Ovary (tissue), 9 donors: Measurements from ENCODE around the gene PER2. TPM values are rescaled to one million over a fixed set of nuclear protein-coding genes. Genes with fewer than 3 reads are reported as not detected.

ENCODE experiments used
- DNase-seq, 5 donors: peaks; one replicate each; pipeline ENCODE4 v3.0.0-alpha.2; 2019 to 2020
- H3K27ac ChIP-seq, 2 donors: fragments of 200-600 bp; one replicate each; pipeline versions ENCODE4 v1.5.1 to v1.8.0; 2019 to 2022
- H3K27me3 ChIP-seq: fragments of 200-600 bp; one replicate; pipeline ENCODE4 v1.8.0; 2022
- H3K36me3 ChIP-seq: fragments of 200-600 bp; sonication (generic); one replicate; pipeline ENCODE4 v1.5.1; 2019
- H3K4me1 ChIP-seq: one replicate; pipeline ENCODE4 v1.8.1; 2013; ENCODE audit warnings: mild to moderate bottlenecking, moderate library complexity; ENCODE audit not compliant: insufficient read depth
- H3K4me3 ChIP-seq: fragments of 200-600 bp; sonication (generic); one replicate; pipeline ENCODE4 v1.5.1; 2017
- H3K9me3 ChIP-seq, 2 donors: fragments of 200-600 bp in 1 of 2; sonication (generic) in 1 of 2; one replicate each; pipeline versions ENCODE4 v1.5.1 to v1.8.1; 2013 to 2019; ENCODE audit warnings: mild to moderate bottlenecking in 1 of 2, moderate library complexity in 1 of 2
- EP300 ChIP-seq: sonication (generic); formaldehyde crosslinking; IDR thresholded peaks from one replicate; pipeline ENCODE4 v1.6.1; 2017; ENCODE audit warnings: antibody characterized with exemption
- POLR2A ChIP-seq: fragments of 450-650 bp; IDR thresholded peaks from one replicate; pipeline ENCODE4 v1.6.1; 2017; ENCODE audit warnings: antibody characterized with exemption, mild to moderate bottlenecking, moderate library complexity
- WGBS, 3 donors: extraction: QIAGEN DNeasy Blood & Tissue Kit in 1 of 3; methylation state at CpG; one replicate each; pipeline versions ENCODE4 v1.1.5 to v1.1.7; 2013 to 2017; 5-methylcytosine and 5-hydroxymethylcytosine counted together
- intact Hi-C, 4 donors: fragments of 100-400 bp; cut with DNase I; formaldehyde crosslinking; loops; one replicate each; pipeline versions ENCODE4 v1.11.0 to v1.15.1; 2022 to 2023
- polyA plus RNA-seq, 2 donors: library from polyadenylated mRNA; stranded (reverse); fragments of 200-250 nt in 1 of 2; fragments of 350-450 nt in 1 of 2; fragmentation: Illumina TruSeq in 1 of 2; extraction: RNeasy Lipid Tissue Mini Kit (QIAGEN cat#74804) in 1 of 2; gene quantifications; one replicate each; pipeline ENCODE4 v1.2.3, GENCODE V29; 2013 to 2014
- total RNA-seq, 7 donors: library from RNA; depleted of rRNA in 2 of 7; stranded (reverse); fragments of >200 nt in 2 of 7; fragmentation: NEBNext Ultra II Directional in 3 of 7; extraction: Animal tissue kit (Norgen Biotek cat#: 25700) in 3 of 7; gene quantifications; one replicate each; pipeline versions ENCODE4 v1.1.0 to v1.2.4, GENCODE V29; 2016 to 2023
- TF ChIP-seq, protein P1 (sequence below), 3 donors: fragments of 450-650 bp in 2 of 3; fragments of 200-600 bp in 1 of 3; IDR thresholded peaks; one replicate each; pipeline versions ENCODE4 v1.5.1 to v1.8.0; 2016 to 2022; ENCODE audit warnings: antibody characterized with exemption in 3 of 3, mild to moderate bottlenecking in 1 of 3
- donor health status: DM: no; HTN: no; CAD: no; lungs with moderate emphysema.
- donor health status: DM: no; HTN: no; CAD: no.
- donor health status: Bipolar disorder and iron deficiency.
- donor health status: DM: yes; HTN: yes; CAD: no.
- donor health status: DM: no; HTN: no; CAD: no.
- donor health status: DM: yes; HTN: yes; CAD: no.

PER2 gene
- total and polyA plus RNA-seq, 9 donors = 8.1 to 34.5 (median 22.4) TPM

DNA sequence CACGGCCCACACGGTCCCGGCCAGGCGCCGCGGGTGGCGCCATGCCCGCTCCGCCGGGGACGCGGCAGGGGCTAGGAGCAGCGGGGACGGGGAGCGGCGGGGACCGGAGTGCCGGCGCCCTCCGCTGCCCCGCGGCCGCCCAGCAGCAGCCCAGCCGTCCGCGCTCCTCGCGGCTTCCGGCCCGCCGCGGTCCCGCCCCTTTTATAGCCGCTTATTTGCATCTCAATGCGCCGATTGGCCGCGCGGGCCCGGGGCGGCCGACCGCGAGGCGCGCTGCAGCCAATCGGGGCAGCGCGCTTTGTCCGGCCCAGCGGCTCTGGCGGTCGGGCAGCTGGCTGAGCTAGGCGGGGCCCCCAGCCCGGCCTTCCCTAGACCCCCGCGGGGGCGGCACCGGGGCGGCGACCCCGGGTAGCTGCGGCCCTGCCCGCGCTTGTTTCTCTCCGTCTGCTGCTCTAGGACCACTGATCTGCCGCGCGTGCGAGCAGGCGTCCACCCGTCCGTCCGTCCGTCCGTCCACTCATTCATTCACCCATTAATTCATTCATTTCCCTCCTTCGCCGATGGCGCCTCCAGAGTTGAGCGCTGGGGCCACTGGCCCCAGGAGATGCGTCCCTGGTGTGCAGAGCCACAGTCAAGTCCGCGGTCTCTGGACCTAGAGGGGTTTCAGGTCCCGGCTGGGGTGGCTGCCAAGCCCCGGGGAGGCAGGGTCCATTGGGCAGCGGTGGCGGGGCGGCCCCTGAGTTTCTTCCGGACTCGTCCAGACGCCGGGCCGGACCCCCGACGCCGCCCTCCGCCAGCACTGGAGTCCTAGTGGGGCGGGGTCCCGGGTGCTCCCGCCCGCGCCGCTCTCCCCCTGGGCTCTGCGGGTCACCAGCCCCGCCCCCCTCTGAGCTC is 48.3 kb downstream of the PER2 start, which contains the start of gene HES6:
HES6 (minus strand) TSS at position 176 of the 894 bp plus-strand sequence; CDS start at position 43, 133 bp downstream.
- H3K27ac ChIP-seq = no peak within 1 kb of the TSS
- peaks cover 2% of the 10 kb centered on the region for H3K4me1 ChIP-seq
- TF ChIP-seq POLR2A (peak; percentile 70), EP300 (no peak)
- TF ChIP-seq, protein P1, sequence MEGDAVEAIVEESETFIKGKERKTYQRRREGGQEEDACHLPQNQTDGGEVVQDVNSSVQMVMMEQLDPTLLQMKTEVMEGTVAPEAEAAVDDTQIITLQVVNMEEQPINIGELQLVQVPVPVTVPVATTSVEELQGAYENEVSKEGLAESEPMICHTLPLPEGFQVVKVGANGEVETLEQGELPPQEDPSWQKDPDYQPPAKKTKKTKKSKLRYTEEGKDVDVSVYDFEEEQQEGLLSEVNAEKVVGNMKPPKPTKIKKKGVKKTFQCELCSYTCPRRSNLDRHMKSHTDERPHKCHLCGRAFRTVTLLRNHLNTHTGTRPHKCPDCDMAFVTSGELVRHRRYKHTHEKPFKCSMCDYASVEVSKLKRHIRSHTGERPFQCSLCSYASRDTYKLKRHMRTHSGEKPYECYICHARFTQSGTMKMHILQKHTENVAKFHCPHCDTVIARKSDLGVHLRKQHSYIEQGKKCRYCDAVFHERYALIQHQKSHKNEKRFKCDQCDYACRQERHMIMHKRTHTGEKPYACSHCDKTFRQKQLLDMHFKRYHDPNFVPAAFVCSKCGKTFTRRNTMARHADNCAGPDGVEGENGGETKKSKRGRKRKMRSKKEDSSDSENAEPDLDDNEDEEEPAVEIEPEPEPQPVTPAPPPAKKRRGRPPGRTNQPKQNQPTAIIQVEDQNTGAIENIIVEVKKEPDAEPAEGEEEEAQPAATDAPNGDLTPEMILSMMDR (IDR thresholded peaks at IDR 0.05) = peak in 1 of 3 donors; percentile 35
- H3K27me3 ChIP-seq = no peaks in the 10 kb centered on the region
- peak; percentile 79 to 90 (median 85) for DNase-seq
- H3K4me3 ChIP-seq = peak within 1 kb of the TSS; percentile 50
- 0 to 1% (median 1%) methylated on average over 59 to 105 of the region's 105 CpGs for WGBS, 3 donors
- H3K36me3 ChIP-seq = no peaks in the 10 kb centered on the region
- H3K9me3 ChIP-seq = no peaks in the 10 kb centered on the region
- intact Hi-C loops = loop anchor here in 1 of 4 donors (10.0 kb wide), 1 partner anchor 275 kb away; the partner anchor contains the start of gene UBE2F

DNA sequence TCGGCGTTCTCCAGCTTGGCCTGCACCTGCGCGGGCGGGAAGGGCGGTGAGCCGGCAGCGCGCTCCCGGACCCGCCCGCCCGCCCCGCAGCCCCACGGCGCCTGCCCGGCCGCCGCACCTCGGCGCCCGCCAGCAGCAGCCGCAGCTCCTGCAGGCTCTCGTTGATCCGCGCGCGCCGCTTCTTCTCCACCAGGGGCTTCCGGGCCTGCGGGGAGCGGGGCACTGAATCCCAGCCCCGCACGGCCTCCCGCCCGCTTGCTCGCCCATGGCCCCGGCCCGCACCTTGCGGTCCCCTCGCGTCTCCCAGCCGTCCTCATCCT is 48.9 kb downstream of the PER2 start:
- TF ChIP-seq POLR2A (no peak), EP300 (no peak)
- TF ChIP-seq, protein P1 (IDR thresholded peaks at IDR 0.05) = no peak
- H3K27me3 ChIP-seq = no peaks in the 10 kb centered on the region
- no peaks in the 10 kb centered on the region for H3K36me3 ChIP-seq
- peaks cover 4% of the 10 kb centered on the region for H3K4me1 ChIP-seq
- peak overlapping the region; percentile 50 for H3K4me3 ChIP-seq
- DNase-seq = no peak
- WGBS, 3 donors = 0 to 3% (median 1%) methylated on average over 8 to 43 of the region's 43 CpGs
- no peak overlapping the region for H3K27ac ChIP-seq
- intact Hi-C loops = no loop called here
- no peaks in the 10 kb centered on the region for H3K9me3 ChIP-seq

GRCh38 chr2:238238766-238239542 is 49.5 kb downstream of the PER2 start:
- Histone ChIP-seq H3K4me3 (peak overlapping the region; percentile 50), H3K4me1 (peaks cover 6% of the 10 kb centered on the region), H3K36me3 (no peaks in the 10 kb centered on the region), H3K9me3 (no peaks in the 10 kb centered on the region), H3K27me3 (no peaks in the 10 kb centered on the region), H3K27ac (no peak overlapping the region)
- intact Hi-C loops = no loop called here
- no peak for TF ChIP-seq POLR2A
- TF ChIP-seq, protein P1 (IDR thresholded peaks at IDR 0.05) = no peak
- no peak for TF ChIP-seq EP300
- WGBS, 3 donors = 13 to 29% (median 15%) methylated on average over 24 to 75 of the region's 75 CpGs
- peak in 1 of 5 donors; percentile 52 for DNase-seq

DNA sequence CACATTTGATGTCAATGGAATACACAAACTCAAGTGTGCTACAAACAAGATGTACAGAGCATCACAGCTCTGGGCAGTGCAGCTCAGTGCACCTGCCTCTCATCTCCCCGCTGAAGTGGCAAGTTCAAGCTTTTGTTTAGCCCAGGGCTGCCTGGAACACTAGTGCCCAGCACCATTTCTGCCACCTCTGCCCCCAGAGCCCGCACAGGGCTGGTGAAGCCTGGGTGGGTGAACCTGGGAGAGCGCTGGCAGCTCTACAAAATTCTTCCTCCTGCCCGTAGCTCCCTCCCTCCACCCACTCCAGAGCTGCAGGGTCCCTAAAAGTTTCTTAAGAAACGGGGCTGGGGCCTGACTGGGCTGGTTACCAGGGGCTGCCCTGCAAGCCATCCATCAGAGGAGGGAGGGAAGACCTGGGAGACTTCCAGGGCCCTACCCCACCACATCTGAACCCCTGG is 50.1 kb downstream of the PER2 start:
- TF ChIP-seq, protein P1 (IDR thresholded peaks at IDR 0.05) = no peak
- TF ChIP-seq POLR2A (no peak), EP300 (no peak)
- Histone ChIP-seq H3K36me3 (no peaks in the 10 kb centered on the region), H3K4me1 (peaks cover 6% of the 10 kb centered on the region), H3K9me3 (no peaks in the 10 kb centered on the region), H3K27ac (no peak overlapping the region), H3K4me3 (no peak overlapping the region), H3K27me3 (no peaks in the 10 kb centered on the region)
- 67 to 78% (median 73%) methylated on average over 5 of the region's 5 CpGs for WGBS, 3 donors
- intact Hi-C loops = no loop called here
- DNase-seq = no peak
